ENCODE measurements around the gene TMEM238. TPM values are rescaled to one million over a fixed set of nuclear protein-coding genes. Genes with fewer than 3 reads are reported as not detected.
A peak's percentile ranks its signal among the peaks of the same experiment; 100 is the strongest.

Gene TMEM238
- total and polyA plus RNA-seq, 9 of the 15 experiments (the other 6 are each of a cell fraction or from before 2014, with no cell fraction given): 0.18 to 5.1 (median 1.3) TPM; not detected in 4

DNA sequence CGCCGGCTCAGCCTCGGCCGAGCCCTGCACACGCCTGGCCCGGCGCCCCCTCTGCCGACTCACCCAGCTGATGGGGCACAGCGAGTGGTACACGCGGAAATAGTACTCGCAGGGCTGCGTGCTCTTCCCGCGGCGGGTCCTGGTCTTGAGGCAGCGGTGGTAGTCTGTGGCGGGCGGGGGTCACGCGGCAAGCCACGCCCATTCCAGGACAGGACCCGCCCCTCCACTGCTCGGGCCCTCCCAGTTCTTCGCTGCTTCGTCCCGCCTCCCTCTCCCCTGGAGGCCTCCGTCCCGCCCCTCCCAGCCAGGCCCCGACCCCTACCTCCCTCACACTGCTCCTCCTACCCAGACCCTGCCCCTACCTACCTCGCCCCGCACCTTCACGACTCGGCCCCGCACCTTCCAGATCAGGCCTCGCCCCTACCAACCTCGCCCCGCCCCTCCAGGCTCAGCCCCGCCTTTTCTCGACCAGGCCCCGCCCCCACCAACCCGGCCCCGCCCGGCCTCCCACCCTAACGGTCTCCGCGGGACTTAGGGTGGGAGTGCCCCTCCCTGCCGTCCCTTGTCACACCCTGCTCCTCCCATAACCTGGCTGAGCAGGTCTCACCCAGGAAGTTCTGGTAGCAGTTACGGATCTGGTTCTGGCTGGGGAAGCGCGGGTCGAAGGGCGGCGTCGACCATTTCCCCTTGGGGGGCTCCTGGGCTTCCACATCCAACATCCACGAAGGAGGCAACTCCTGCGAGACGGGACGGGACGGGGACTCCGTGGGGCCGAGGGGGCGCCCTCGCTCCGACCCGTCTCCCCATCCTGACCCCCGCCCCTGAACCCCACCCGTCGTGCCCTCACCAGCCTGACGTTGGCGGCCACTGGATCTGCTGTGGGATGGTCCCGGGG lies 30.0 kb downstream of the TMEM238 start (continued):
- TF ChIP-seq, protein P1, sequence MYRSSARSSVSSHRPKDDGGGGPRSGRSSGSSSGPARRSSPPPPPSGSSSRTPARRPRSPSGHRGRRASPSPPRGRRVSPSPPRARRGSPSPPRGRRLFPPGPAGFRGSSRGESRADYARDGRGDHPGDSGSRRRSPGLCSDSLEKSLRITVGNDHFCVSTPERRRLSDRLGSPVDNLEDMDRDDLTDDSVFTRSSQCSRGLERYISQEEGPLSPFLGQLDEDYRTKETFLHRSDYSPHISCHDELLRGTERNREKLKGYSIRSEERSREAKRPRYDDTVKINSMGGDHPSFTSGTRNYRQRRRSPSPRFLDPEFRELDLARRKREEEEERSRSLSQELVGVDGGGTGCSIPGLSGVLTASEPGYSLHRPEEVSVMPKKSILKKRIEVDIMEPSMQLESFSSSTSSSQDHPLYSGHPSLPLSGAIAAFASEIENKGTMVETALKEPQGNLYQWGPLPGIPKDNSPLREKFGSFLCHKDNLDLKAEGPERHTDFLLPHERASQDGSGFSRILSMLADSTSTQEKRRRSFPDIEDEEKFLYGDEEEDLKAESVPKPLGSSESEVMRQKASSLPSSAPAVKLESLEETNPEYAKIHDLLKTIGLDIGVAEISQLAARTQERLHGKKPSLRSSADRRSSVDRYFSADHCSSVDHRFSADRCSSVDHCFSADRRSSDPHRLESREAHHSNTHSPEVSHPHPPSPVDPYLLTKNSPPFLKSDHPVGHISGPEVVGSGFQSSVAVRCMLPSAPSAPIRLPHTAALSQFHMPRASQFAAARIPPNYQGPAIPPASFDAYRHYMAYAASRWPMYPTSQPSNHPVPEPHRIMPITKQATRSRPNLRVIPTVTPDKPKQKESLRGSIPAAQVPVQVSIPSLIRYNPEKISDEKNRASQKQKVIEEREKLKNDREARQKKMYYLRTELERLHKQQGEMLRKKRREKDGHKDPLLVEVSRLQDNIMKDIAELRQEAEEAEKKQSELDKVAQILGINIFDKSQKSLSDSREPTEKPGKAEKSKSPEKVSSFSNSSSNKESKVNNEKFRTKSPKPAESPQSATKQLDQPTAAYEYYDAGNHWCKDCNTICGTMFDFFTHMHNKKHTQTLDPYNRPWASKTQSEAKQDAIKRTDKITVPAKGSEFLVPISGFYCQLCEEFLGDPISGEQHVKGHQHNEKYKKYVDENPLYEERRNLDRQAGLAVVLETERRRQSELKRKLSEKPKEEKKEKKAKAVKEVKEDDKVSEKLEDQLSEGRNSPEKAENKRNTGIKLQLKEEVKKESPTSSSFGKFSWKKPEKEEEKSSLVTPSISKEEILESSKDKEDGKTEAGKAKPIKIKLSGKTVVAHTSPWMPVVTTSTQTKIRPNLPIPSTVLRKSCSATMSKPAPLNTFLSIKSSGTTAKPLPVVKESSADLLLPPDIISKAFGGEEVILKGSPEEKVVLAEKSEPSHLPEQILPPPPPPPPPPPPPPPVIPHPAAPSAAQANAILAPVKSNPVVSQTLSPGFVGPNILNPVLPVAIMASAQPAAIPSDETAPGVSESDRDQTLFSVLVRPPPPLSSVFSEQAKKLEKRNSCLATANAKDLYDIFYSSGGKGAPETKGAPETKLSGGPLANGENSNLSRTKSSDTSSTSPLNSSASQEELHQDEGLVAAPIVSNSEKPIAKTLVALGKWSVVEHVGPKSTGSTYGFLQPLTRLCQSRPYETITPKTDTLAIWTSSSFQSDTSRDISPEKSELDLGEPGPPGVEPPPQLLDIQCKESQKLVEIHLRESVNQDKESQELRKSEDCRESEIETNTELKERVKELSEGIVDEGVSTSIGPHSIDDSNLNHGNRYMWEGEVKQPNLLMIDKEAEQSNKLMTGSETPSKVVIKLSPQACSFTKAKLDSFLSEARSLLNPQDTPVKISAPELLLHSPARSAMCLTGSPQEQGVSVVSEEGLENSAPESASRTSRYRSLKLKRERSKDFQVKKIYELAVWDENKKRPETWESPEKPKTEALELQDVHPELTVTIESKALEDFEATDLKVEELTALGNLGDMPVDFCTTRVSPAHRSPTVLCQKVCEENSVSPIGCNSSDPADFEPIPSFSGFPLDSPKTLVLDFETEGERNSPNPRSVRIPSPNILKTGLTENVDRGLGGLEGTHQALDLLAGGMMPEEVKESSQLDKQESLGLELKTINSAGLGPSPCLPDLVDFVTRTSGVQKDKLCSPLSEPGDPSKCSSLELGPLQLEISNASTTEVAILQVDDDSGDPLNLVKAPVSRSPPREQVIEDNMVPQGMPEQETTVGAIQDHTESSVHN (IDR thresholded peaks at IDR 0.05; ENCODE audit: borderline replicate concordance in 1 of 2, low read depth in 1 of 2): no peak
- TF ChIP-seq ZFX (CRISPR knock-in tag; IDR thresholded peaks at IDR 0.05) (0 out of 2 replicates have a peak, but pooled peaks have one; percentile 30), RFX5 (IDR thresholded peaks at IDR 0.05; ENCODE audit: low read depth, low read length) (no peak), STAT6 (CRISPR knock-in tag; IDR thresholded peaks at IDR 0.05) (no peak), PCBP1 (IDR thresholded peaks at IDR 0.05; ENCODE audit: low read depth, low read length, poor library complexity, severe bottlenecking) (no peak), JUNB (CRISPR knock-in tag; conservative IDR thresholded peaks at IDR 0.05) (no peak), POLR2H (tag; IDR thresholded peaks at IDR 0.05; ENCODE audit: low read depth) (no peak), CHD4 (IDR thresholded peaks at IDR 0.05; ENCODE audit: insufficient read depth, insufficient replicate concordance, low read depth, low read length, poor library complexity, severe bottlenecking) (no peak), MAZ (CRISPR knock-in tag; conservative IDR thresholded peaks at IDR 0.05 in 1 of 2, IDR thresholded peaks at IDR 0.05 in 1 of 2) (peak in 1 of 2 experiments; percentile 58; a peak in 2 of 4 replicates), TEAD1 (CRISPR knock-in tag; IDR thresholded peaks at IDR 0.05) (no peak), SAFB (IDR thresholded peaks at IDR 0.05; ENCODE audit: borderline replicate concordance, low read depth, low read length) (peak; percentile 80; the same call in 1 of the 2 replicates)
- TF ChIP-seq, protein P2, sequence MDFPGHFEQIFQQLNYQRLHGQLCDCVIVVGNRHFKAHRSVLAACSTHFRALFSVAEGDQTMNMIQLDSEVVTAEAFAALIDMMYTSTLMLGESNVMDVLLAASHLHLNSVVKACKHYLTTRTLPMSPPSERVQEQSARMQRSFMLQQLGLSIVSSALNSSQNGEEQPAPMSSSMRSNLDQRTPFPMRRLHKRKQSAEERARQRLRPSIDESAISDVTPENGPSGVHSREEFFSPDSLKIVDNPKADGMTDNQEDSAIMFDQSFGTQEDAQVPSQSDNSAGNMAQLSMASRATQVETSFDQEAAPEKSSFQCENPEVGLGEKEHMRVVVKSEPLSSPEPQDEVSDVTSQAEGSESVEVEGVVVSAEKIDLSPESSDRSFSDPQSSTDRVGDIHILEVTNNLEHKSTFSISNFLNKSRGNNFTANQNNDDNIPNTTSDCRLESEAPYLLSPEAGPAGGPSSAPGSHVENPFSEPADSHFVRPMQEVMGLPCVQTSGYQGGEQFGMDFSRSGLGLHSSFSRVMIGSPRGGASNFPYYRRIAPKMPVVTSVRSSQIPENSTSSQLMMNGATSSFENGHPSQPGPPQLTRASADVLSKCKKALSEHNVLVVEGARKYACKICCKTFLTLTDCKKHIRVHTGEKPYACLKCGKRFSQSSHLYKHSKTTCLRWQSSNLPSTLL (IDR thresholded peaks at IDR 0.05): no peak

All from K562 (cell line).